Adrenal gland (tissue), 12 donors: ENCODE measurements around the gene KRT39. TPM values are rescaled to one million over a fixed set of nuclear protein-coding genes. Genes with fewer than 3 reads are reported as not detected.
"Not testable (repeated sequence)": the region's sequence is repeated elsewhere in the genome, so short reads cannot be mapped to it uniquely, and the experiment has no call there.

Experiments
- DNase-seq, 7 donors: peaks; one replicate each; pipeline ENCODE4 v3.0.0-alpha.2; 2019 to 2020
- H3K27ac ChIP-seq, 5 donors: fragments of 200-600 bp; sonication (generic) in 4 of 5; 1 replicate in 3 of 5; 2 replicates in 2 of 5; pipeline versions ENCODE4 v1.5.1 to v1.8.0; 2016 to 2020; ENCODE audit warnings: mild to moderate bottlenecking in 1 of 5
- H3K27me3 ChIP-seq: fragments of 200-600 bp; 2 replicates; pipeline ENCODE4 v1.8.0; 2021
- H3K36me3 ChIP-seq, 2 donors: fragments of 200-600 bp; replicated peaks in 1 of 2; 1 replicate in 1 of 2; 2 replicates in 1 of 2; pipeline versions ENCODE4 v1.5.1 to v1.8.0; 2018 to 2022
- H3K4me1 ChIP-seq, 2 donors: fragments of 200-600 bp; replicated peaks in 1 of 2; 1 replicate in 1 of 2; 2 replicates in 1 of 2; pipeline versions ENCODE4 v1.5.1 to v1.8.0; 2018 to 2021
- H3K4me3 ChIP-seq, 4 donors: fragments of 200-600 bp; sonication (generic) in 3 of 4; one replicate each; pipeline ENCODE4 v1.5.1; 2016 to 2018
- H3K9me3 ChIP-seq, 3 donors: fragments of 200-600 bp; sonication (generic) in 1 of 3; replicated peaks in 1 of 3; 1 replicate in 2 of 3; 2 replicates in 1 of 3; pipeline versions ENCODE4 v1.5.1 to v1.8.0; 2016 to 2021
- POLR2A ChIP-seq, 2 donors: fragments of 450-650 bp; IDR thresholded peaks; one replicate each; pipeline ENCODE4 v1.6.1; 2017; ENCODE audit warnings: antibody characterized with exemption in 2 of 2, mild to moderate bottlenecking in 2 of 2, moderate library complexity in 1 of 2
- WGBS, 4 donors: extraction: QIAGEN DNeasy Blood & Tissue Kit in 2 of 4; methylation state at CpG; one replicate each; pipeline versions ENCODE4 v1.1.5 to v1.1.7; 2013 to 2017; 5-methylcytosine and 5-hydroxymethylcytosine counted together
- intact Hi-C, 2 donors: fragments of 100-400 bp; cut with DNase I; formaldehyde crosslinking; loops; one replicate each; pipeline versions ENCODE4 v1.14.1 to v1.15.0; 2022 to 2023
- polyA plus RNA-seq, 3 donors: library from polyadenylated mRNA; stranded (reverse); fragments of 200-250 nt in 2 of 3; fragments of 350-450 nt in 1 of 3; fragmentation: Illumina TruSeq in 1 of 3; extraction: RNeasy Lipid Tissue Mini Kit (QIAGEN cat#74804) in 1 of 3; gene quantifications; one replicate each; pipeline ENCODE4 v1.2.3, GENCODE V29; 2013 to 2014
- total RNA-seq, 9 donors: library from RNA; depleted of rRNA in 4 of 9; stranded (reverse); fragments of >200 nt in 4 of 9; fragments of 120-200 nt in 1 of 9; fragmentation: NEBNext Ultra II Directional in 1 of 9; extraction: Animal tissue kit (Norgen Biotek cat#: 25700) in 1 of 9; gene quantifications; one replicate each; pipeline versions ENCODE4 v1.1.0 to v1.2.4, GENCODE V29; 2013 to 2023
- TF ChIP-seq, protein P1 (sequence below), 6 experiments: fragments of 450-650 bp in 4 of 6; fragments of 200-600 bp in 2 of 6; sonication (generic) in 1 of 6; IDR thresholded peaks; 1 replicate in 5 of 6; 2 replicates in 1 of 6; pipeline versions ENCODE4 v1.5.1 to v1.8.0; 2016 to 2021; ENCODE audit warnings: antibody characterized with exemption in 6 of 6, mild to moderate bottlenecking in 2 of 6, moderate library complexity in 1 of 6
- donor health status: healthy with polysubstance abuse.
- donor health status: Bipolar disorder and iron deficiency.
- donor health status: DM: yes; HTN: yes; CAD: no.
- donor health status: DM: no; HTN: no; CAD: no.
- donor health status: DM: no; HTN: no; CAD: no.
- donor health status: DM: yes; HTN: yes; CAD: no.

Gene KRT39
- total and polyA plus RNA-seq, 12 donors, result 0.17 TPM; not detected in 11

DNA sequence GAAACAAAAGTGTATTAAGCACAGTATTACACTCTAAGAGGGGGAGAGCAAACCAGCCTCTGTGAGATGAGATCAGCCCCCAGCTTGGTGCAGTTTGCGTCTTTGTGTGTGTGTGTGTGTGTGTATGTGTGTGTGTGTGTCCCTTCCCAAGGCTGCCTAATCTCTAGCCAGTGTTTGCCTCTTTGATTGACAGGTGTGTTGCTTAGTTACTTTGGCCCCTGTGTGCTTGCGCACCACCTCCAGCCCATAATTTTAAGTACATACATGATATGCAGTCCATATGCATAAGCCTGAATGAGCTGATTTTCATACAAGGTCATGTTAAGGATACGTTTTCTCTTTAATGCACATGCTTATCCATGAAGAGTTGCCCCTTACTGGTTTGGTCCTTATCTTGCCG is 35.0 kb upstream of the KRT39 start:
- DNase-seq, result no peak
- Histone ChIP-seq H3K27me3 (peaks cover 5% of the 10 kb centered on the region), H3K27ac (no peak overlapping the region), H3K4me1 (no peaks in the 10 kb centered on the region), H3K36me3 (no peaks in the 10 kb centered on the region), H3K9me3 (no peaks in the 10 kb centered on the region), H3K4me3 (no peak overlapping the region)
- 77 to 83% (median 82%) methylated on average over 4 of the region's 4 CpGs for WGBS, 4 donors
- TF ChIP-seq POLR2A (IDR thresholded peaks at IDR 0.05), result no peak
- TF ChIP-seq, protein P1, sequence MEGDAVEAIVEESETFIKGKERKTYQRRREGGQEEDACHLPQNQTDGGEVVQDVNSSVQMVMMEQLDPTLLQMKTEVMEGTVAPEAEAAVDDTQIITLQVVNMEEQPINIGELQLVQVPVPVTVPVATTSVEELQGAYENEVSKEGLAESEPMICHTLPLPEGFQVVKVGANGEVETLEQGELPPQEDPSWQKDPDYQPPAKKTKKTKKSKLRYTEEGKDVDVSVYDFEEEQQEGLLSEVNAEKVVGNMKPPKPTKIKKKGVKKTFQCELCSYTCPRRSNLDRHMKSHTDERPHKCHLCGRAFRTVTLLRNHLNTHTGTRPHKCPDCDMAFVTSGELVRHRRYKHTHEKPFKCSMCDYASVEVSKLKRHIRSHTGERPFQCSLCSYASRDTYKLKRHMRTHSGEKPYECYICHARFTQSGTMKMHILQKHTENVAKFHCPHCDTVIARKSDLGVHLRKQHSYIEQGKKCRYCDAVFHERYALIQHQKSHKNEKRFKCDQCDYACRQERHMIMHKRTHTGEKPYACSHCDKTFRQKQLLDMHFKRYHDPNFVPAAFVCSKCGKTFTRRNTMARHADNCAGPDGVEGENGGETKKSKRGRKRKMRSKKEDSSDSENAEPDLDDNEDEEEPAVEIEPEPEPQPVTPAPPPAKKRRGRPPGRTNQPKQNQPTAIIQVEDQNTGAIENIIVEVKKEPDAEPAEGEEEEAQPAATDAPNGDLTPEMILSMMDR (IDR thresholded peaks at IDR 0.05), result no peak
- intact Hi-C loops, result no loop called here

DNA sequence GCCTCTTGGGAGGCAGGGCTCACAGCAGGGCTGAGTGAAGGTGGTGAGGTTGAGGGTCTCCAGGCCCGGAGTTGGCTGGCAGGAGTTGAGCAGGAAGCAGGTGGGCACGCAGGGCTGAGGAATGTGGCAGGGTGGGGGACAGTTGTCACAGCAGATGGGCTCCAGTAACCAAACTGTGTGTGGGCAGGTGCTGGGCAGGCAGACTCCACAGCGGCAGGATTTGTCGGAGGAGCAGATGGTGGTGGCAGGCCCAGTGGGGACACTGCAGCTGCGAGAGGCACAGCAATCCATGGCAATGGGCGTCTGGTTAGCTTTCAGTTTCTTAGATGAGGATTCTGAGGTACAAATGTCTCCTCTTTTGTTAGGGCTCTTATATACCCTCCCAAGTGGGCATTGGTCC is 32.8 kb upstream of the KRT39 start, which contains the start of gene KRTAP3-2:
Gene KRTAP3-2, minus strand, starts transcription at position 344 of the 400 bp plus-strand sequence. Its CDS starts 53 bp downstream, at position 291.
- H3K4me1 ChIP-seq, H3K9me3 ChIP-seq, intact Hi-C loops, H3K4me3 ChIP-seq, H3K36me3 ChIP-seq, H3K27ac ChIP-seq, DNase-seq, H3K27me3 ChIP-seq: not testable (repeated sequence)
- WGBS, 4 donors, result 74 to 87% (median 86%) methylated on average over 5 to 6 of the region's 6 CpGs

DNA sequence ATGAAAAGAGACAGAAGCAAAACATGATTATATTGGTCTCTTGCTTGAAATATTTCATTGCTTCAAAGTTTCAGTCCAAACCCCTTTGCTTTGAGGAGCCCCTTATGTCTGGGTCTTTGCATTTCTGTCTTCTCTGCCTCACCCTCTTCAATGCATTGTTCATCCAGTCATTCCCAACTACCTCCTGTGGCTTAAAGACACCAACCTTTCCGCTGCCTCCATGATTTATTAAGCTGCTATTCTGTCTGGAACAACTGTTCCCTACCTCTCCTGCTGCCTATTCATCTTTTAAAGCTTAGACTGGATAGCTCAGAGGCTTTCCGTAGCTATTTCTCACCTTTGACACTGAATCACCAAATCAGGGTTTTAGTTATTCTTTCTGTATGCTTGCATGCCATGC is 30.6 kb upstream of the KRT39 start:
- Histone ChIP-seq H3K9me3 (no peaks in the 10 kb centered on the region), H3K27me3 (peaks cover 5% of the 10 kb centered on the region), H3K36me3 (no peaks in the 10 kb centered on the region), H3K27ac (no peak overlapping the region), H3K4me3 (no peak overlapping the region), H3K4me1 (no peaks in the 10 kb centered on the region)
- 53 to 73% (median 62%) methylated on average over 2 of the region's 2 CpGs for WGBS, 4 donors
- no peak for DNase-seq
- intact Hi-C loops, result no loop called here
- TF ChIP-seq, protein P1 (IDR thresholded peaks at IDR 0.05), result no peak
- TF ChIP-seq POLR2A (IDR thresholded peaks at IDR 0.05), result no peak

DNA sequence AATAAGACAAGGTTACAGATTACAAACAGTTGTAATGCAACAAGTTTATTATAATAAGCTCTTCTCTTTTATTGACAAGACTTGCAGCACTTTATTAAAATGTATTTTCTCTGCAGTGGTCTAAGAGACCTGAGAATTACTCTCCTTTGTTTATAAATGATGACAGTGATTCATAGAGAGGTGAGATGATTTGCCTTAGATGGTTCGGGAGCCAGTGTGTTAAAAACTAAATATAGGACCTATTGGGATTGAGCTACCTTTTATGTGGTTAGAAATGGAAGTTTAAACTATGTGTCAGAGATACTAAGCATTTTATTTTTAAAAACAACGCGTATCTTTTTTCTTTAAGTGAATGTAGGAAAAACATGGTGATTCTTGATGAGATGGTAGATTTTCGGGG is 30.1 kb upstream of the KRT39 start:
- H3K9me3 ChIP-seq, result no peaks in the 10 kb centered on the region
- WGBS, 4 donors, result 81 to 86% (median 83%) methylated on average over 4 of the region's 4 CpGs
- H3K36me3 ChIP-seq, result no peaks in the 10 kb centered on the region
- no peak overlapping the region for H3K4me3 ChIP-seq
- H3K27me3 ChIP-seq, result peaks cover 5% of the 10 kb centered on the region
- H3K27ac ChIP-seq, result no peak overlapping the region
- DNase-seq, result no peak
- intact Hi-C loops, result no loop called here
- H3K4me1 ChIP-seq, result no peaks in the 10 kb centered on the region
- TF ChIP-seq POLR2A (IDR thresholded peaks at IDR 0.05), result no peak
- TF ChIP-seq, protein P1 (IDR thresholded peaks at IDR 0.05), result no peak

DNA sequence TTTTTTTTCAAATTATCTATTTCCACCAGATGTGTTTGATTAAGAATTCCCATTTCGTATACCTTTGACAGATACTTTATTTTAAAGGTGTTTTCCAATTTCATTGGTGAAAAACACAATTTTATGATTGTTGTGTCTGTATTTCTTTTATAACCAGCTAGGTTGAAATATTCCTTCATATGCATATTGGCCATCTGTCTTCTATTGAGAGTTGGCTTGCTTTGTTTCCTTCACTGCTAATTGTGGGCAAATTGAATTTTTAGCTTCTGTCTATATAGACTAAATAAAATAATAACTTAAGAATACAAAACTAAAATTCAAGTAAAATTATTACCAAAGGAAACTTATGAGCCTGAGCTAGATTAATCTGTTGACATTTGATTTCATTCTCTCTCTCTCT is 28.4 kb upstream of the KRT39 start:
- Histone ChIP-seq H3K9me3 (no peaks in the 10 kb centered on the region), H3K27me3 (peaks cover 5% of the 10 kb centered on the region), H3K36me3 (no peaks in the 10 kb centered on the region), H3K4me3 (no peak overlapping the region), H3K4me1 (no peaks in the 10 kb centered on the region), H3K27ac (no peak overlapping the region)
- WGBS, 4 donors, result 55 to 79% (median 64%) methylated on average over 1 of the region's 1 CpG
- DNase-seq, result no peak
- TF ChIP-seq, protein P1 (IDR thresholded peaks at IDR 0.05), result no peak
- no peak for TF ChIP-seq POLR2A (IDR thresholded peaks at IDR 0.05)
- intact Hi-C loops, result no loop called here
